Measurements from ENCODE around the gene ATP9A.
"Not testable (repeated sequence)": the region's sequence is repeated elsewhere in the genome, so short reads cannot be mapped to it uniquely, and the experiment has no call there.

The ATP9A gene

GRCh38 chr20:51767867-51768758 is at the start of gene ATP9A:
TSS of gene ATP9A (minus strand) at chr20:51768390. CDS start at chr20:51768369, 21 bp downstream.
- DNase-seq (ENCODE audit: low spot score) = peak; percentile 41

GRCh38 chr20:51816856-51817255 is 48.7 kb upstream of the ATP9A start:
- not testable (repeated sequence) for DNase-seq (ENCODE audit: low spot score)

- no peak for DNase-seq (ENCODE audit: low spot score)
Measured at GRCh38 chr20:51815383-51816076, 47.3 kb upstream of the ATP9A start.

- DNase-seq (ENCODE audit: low spot score) = no peak
Measured at GRCh38 chr20:51812861-51813260, 44.7 kb upstream of the ATP9A start.

- DNase-seq (ENCODE audit: low spot score) = no peak
Measured at GRCh38 chr20:51811514-51812128, 43.4 kb upstream of the ATP9A start.

- DNase-seq (ENCODE audit: low spot score) = no peak
Measured at GRCh38 chr20:51811042-51811355, 42.8 kb upstream of the ATP9A start.

- DNase-seq (ENCODE audit: low spot score) = no peak
Measured at GRCh38 chr20:51810155-51811041, 42.2 kb upstream of the ATP9A start.

- no peak for DNase-seq (ENCODE audit: low spot score)
Measured at GRCh38 chr20:51807720-51808250, 39.6 kb upstream of the ATP9A start.

- no peak for DNase-seq (ENCODE audit: low spot score)
Measured at GRCh38 chr20:51804754-51805153, 36.6 kb upstream of the ATP9A start.

- no peak for DNase-seq (ENCODE audit: low spot score)
Measured at GRCh38 chr20:51803148-51803854, 35.1 kb upstream of the ATP9A start.

GRCh38 chr20:51802170-51802751 is 34.1 kb upstream of the ATP9A start, which contains the start of gene SALL4:
TSS of gene SALL4 (minus strand) at chr20:51802521. CDS start at chr20:51802408, 113 bp downstream.
- no peak for DNase-seq (ENCODE audit: low spot score)

- no peak for DNase-seq (ENCODE audit: low spot score)
Measured at GRCh38 chr20:51801823-51802123, 33.6 kb upstream of the ATP9A start.

GRCh38 chr20:51801122-51801822 is 33.1 kb upstream of the ATP9A start:
- no peak for DNase-seq (ENCODE audit: low spot score)

GRCh38 chr20:51800872-51801121 is 32.6 kb upstream of the ATP9A start:
- peak; percentile 17 for DNase-seq (ENCODE audit: low spot score)

GRCh38 chr20:51800060-51800871 is 32.1 kb upstream of the ATP9A start:
- DNase-seq (ENCODE audit: low spot score) = peak; percentile 39

- DNase-seq (ENCODE audit: low spot score) = no peak
Measured at GRCh38 chr20:51799401-51799860, 31.2 kb upstream of the ATP9A start.

GRCh38 chr20:51797357-51798025 is 29.3 kb upstream of the ATP9A start:
- DNase-seq (ENCODE audit: low spot score) = no peak

GRCh38 chr20:51796340-51796739 is 28.1 kb upstream of the ATP9A start:
- no peak for DNase-seq (ENCODE audit: low spot score)

- no peak for DNase-seq (ENCODE audit: low spot score)
Measured at GRCh38 chr20:51792960-51793359, 24.8 kb upstream of the ATP9A start.

Data from hepatic stellate cell (primary cell).